Adrenal gland (tissue), 12 donors: ENCODE data around the gene NOVA2. TPM values are rescaled to one million over a fixed set of nuclear protein-coding genes. Genes with fewer than 3 reads are reported as not detected.

Experiments used
- DNase-seq, 7 donors: peaks; one replicate each; pipeline ENCODE4 v3.0.0-alpha.2; 2019 to 2020
- H3K27ac ChIP-seq, 5 donors: fragments of 200-600 bp; sonication (generic) in 4 of 5; 1 replicate in 3 of 5; 2 replicates in 2 of 5; pipeline versions ENCODE4 v1.5.1 to v1.8.0; 2016 to 2020; ENCODE audit warnings: mild to moderate bottlenecking in 1 of 5
- H3K27me3 ChIP-seq: fragments of 200-600 bp; 2 replicates; pipeline ENCODE4 v1.8.0; 2021
- H3K36me3 ChIP-seq, 2 donors: fragments of 200-600 bp; replicated peaks in 1 of 2; 1 replicate in 1 of 2; 2 replicates in 1 of 2; pipeline versions ENCODE4 v1.5.1 to v1.8.0; 2018 to 2022
- H3K4me1 ChIP-seq, 2 donors: fragments of 200-600 bp; replicated peaks in 1 of 2; 1 replicate in 1 of 2; 2 replicates in 1 of 2; pipeline versions ENCODE4 v1.5.1 to v1.8.0; 2018 to 2021
- H3K4me3 ChIP-seq, 4 donors: fragments of 200-600 bp; sonication (generic) in 3 of 4; one replicate each; pipeline ENCODE4 v1.5.1; 2016 to 2018
- H3K9me3 ChIP-seq, 3 donors: fragments of 200-600 bp; sonication (generic) in 1 of 3; replicated peaks in 1 of 3; 1 replicate in 2 of 3; 2 replicates in 1 of 3; pipeline versions ENCODE4 v1.5.1 to v1.8.0; 2016 to 2021
- CTCF ChIP-seq, 6 experiments: fragments of 450-650 bp in 4 of 6; fragments of 200-600 bp in 2 of 6; sonication (generic) in 1 of 6; IDR thresholded peaks; 1 replicate in 5 of 6; 2 replicates in 1 of 6; pipeline versions ENCODE4 v1.5.1 to v1.8.0; 2016 to 2021; ENCODE audit warnings: antibody characterized with exemption in 6 of 6, mild to moderate bottlenecking in 2 of 6, moderate library complexity in 1 of 6
- POLR2A ChIP-seq, 2 donors: fragments of 450-650 bp; IDR thresholded peaks; one replicate each; pipeline ENCODE4 v1.6.1; 2017; ENCODE audit warnings: antibody characterized with exemption in 2 of 2, mild to moderate bottlenecking in 2 of 2, moderate library complexity in 1 of 2
- WGBS, 4 donors: extraction: QIAGEN DNeasy Blood & Tissue Kit in 2 of 4; methylation state at CpG; one replicate each; pipeline versions ENCODE4 v1.1.5 to v1.1.7; 2013 to 2017; 5-methylcytosine and 5-hydroxymethylcytosine counted together
- intact Hi-C, 2 donors: fragments of 100-400 bp; cut with DNase I; formaldehyde crosslinking; loops; one replicate each; pipeline versions ENCODE4 v1.14.1 to v1.15.0; 2022 to 2023
- polyA plus RNA-seq, 3 donors: library from polyadenylated mRNA; stranded (reverse); fragments of 200-250 nt in 2 of 3; fragments of 350-450 nt in 1 of 3; fragmentation: Illumina TruSeq in 1 of 3; extraction: RNeasy Lipid Tissue Mini Kit (QIAGEN cat#74804) in 1 of 3; gene quantifications; one replicate each; pipeline ENCODE4 v1.2.3, GENCODE V29; 2013 to 2014
- total RNA-seq, 9 donors: library from RNA; depleted of rRNA in 4 of 9; stranded (reverse); fragments of >200 nt in 4 of 9; fragments of 120-200 nt in 1 of 9; fragmentation: NEBNext Ultra II Directional in 1 of 9; extraction: Animal tissue kit (Norgen Biotek cat#: 25700) in 1 of 9; gene quantifications; one replicate each; pipeline versions ENCODE4 v1.1.0 to v1.2.4, GENCODE V29; 2013 to 2023
- donor health status: healthy with polysubstance abuse.
- donor health status: Bipolar disorder and iron deficiency.
- donor health status: DM: yes; HTN: yes; CAD: no.
- donor health status: DM: no; HTN: no; CAD: no.
- donor health status: DM: no; HTN: no; CAD: no.
- donor health status: DM: yes; HTN: yes; CAD: no.

Gene NOVA2
- total and polyA plus RNA-seq, 12 donors = 0.54 to 10.8 (median 2.4) TPM

- no peak overlapping the region for H3K4me3 ChIP-seq
- DNase-seq = no peak
- H3K27me3 ChIP-seq = peaks cover 4% of the 10 kb centered on the region
- H3K36me3 ChIP-seq = no peaks in the 10 kb centered on the region
- WGBS, 4 donors = 56 to 67% (median 63%) methylated on average over 13 to 19 of the region's 19 CpGs
- no peaks in the 10 kb centered on the region for H3K4me1 ChIP-seq
- intact Hi-C loops = no loop called here
- no peaks in the 10 kb centered on the region for H3K9me3 ChIP-seq
- no peak for TF ChIP-seq CTCF (IDR thresholded peaks at IDR 0.05)
- TF ChIP-seq POLR2A (IDR thresholded peaks at IDR 0.05) = no peak
- no peak overlapping the region for H3K27ac ChIP-seq
Observed at GRCh38 chr19:45935267-45935666, 38.4 kb downstream of the NOVA2 start.

- H3K36me3 ChIP-seq = no peaks in the 10 kb centered on the region
- H3K4me3 ChIP-seq = no peak overlapping the region
- H3K4me1 ChIP-seq = no peaks in the 10 kb centered on the region
- DNase-seq = no peak
- intact Hi-C loops = no loop called here
- H3K27ac ChIP-seq = no peak overlapping the region
- TF ChIP-seq CTCF (IDR thresholded peaks at IDR 0.05) = no peak
- no peak for TF ChIP-seq POLR2A (IDR thresholded peaks at IDR 0.05)
- 33 to 38% (median 34%) methylated on average over 17 to 19 of the region's 19 CpGs for WGBS, 4 donors
- peaks cover 3% of the 10 kb centered on the region for H3K27me3 ChIP-seq
- no peaks in the 10 kb centered on the region for H3K9me3 ChIP-seq
Observed at GRCh38 chr19:45934551-45935230, 39.0 kb downstream of the NOVA2 start.

- TF ChIP-seq POLR2A (IDR thresholded peaks at IDR 0.05) (no peak), CTCF (IDR thresholded peaks at IDR 0.05) (no peak)
- intact Hi-C loops = no loop called here
- no peak for DNase-seq
- Histone ChIP-seq H3K36me3 (no peaks in the 10 kb centered on the region), H3K4me3 (no peak overlapping the region), H3K27me3 (no peaks in the 10 kb centered on the region), H3K4me1 (no peaks in the 10 kb centered on the region), H3K27ac (no peak overlapping the region), H3K9me3 (no peaks in the 10 kb centered on the region)
- 55 to 68% (median 61%) methylated on average over 9 of the region's 9 CpGs for WGBS, 4 donors
Observed at GRCh38 chr19:45933759-45934158, 39.9 kb downstream of the NOVA2 start.

- intact Hi-C loops = no loop called here
- Histone ChIP-seq H3K27me3 (no peaks in the 10 kb centered on the region), H3K9me3 (no peaks in the 10 kb centered on the region), H3K4me1 (peaks cover 0 to 4% of the 10 kb centered on the region in 2 donors), H3K4me3 (no peak overlapping the region), H3K27ac (no peak overlapping the region), H3K36me3 (no peaks in the 10 kb centered on the region)
- TF ChIP-seq POLR2A (IDR thresholded peaks at IDR 0.05) = no peak
- TF ChIP-seq CTCF (IDR thresholded peaks at IDR 0.05) = no peak
- DNase-seq = no peak
- 51 to 78% (median 60%) methylated on average over 3 of the region's 3 CpGs for WGBS, 4 donors
Observed at GRCh38 chr19:45931055-45931454, 42.6 kb downstream of the NOVA2 start.
